GM12878 (cell line): Measurements from ENCODE around the gene ADAM19.

Experiments
- FOXM1 ChIP-seq: IDR thresholded peaks from 2 replicates; pipeline ENCODE4 v1.6.1; 2012; ENCODE audit warnings: low read depth, mild to moderate bottlenecking, inconsistent platforms, low read length, moderate library complexity
- MTA2 ChIP-seq: fragments of 450-650 bp; IDR thresholded peaks from 2 replicates; pipeline ENCODE4 v1.6.1; 2016; ENCODE audit warnings: low read depth, mild to moderate bottlenecking, moderate library complexity
- MYC ChIP-seq: IDR thresholded peaks from 2 replicates; pipeline ENCODE4 v1.6.1; 2011; ENCODE audit warnings: mild to moderate bottlenecking, low read length, moderate library complexity, inconsistent platforms; ENCODE audit not compliant: insufficient read depth, insufficient replicate concordance, insufficient read length, severe bottlenecking
- NR2C1 ChIP-seq: fragments of 450-650 bp; IDR thresholded peaks from 2 replicates; pipeline ENCODE4 v1.6.1; 2017; ENCODE audit warnings: antibody characterized with exemption, mild to moderate bottlenecking, moderate library complexity
- SP1 ChIP-seq: IDR thresholded peaks from one replicate; pipeline ENCODE4 v1.6.1; 2011; ENCODE audit warnings: low read depth, low read length
- ZZZ3 ChIP-seq: IDR thresholded peaks from 2 replicates; pipeline ENCODE4 v1.6.1; 2011; ENCODE audit warnings: low read depth; ENCODE audit not compliant: control insufficient read depth, insufficient read length
- TF ChIP-seq, protein P1 (sequence below): IDR thresholded peaks from 2 replicates; pipeline ENCODE4 v1.6.1; 2011; ENCODE audit warnings: low read depth, low read length, improper control_type of control experiment, borderline replicate concordance
- TF ChIP-seq, protein P2 (sequence below), 3 experiments: IDR thresholded peaks in 2 of 3; conservative IDR thresholded peaks in 1 of 3; 2 replicates each; pipeline ENCODE4 v1.5.1; 2011; ENCODE audit warnings: low read depth in 3 of 3, low read length in 3 of 3, mild to moderate bottlenecking in 3 of 3, control low read depth in 2 of 3, moderate library complexity in 2 of 3, inconsistent platforms in 1 of 3, mixed read lengths in 1 of 3; ENCODE audit not compliant: control insufficient read depth in 2 of 3, insufficient read depth in 1 of 3; ENCODE audit errors: extremely low read depth in 1 of 3
- TF ChIP-seq, protein P3 (sequence below): fragments of 450-650 bp; IDR thresholded peaks from 2 replicates; pipeline ENCODE4 v1.6.1; 2014; ENCODE audit warnings: mild to moderate bottlenecking

- TF ChIP-seq, protein P1, sequence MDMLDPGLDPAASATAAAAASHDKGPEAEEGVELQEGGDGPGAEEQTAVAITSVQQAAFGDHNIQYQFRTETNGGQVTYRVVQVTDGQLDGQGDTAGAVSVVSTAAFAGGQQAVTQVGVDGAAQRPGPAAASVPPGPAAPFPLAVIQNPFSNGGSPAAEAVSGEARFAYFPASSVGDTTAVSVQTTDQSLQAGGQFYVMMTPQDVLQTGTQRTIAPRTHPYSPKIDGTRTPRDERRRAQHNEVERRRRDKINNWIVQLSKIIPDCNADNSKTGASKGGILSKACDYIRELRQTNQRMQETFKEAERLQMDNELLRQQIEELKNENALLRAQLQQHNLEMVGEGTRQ, result no peak
- TF ChIP-seq MYC, result no peak
- no peak for TF ChIP-seq SP1
- TF ChIP-seq, protein P2, sequence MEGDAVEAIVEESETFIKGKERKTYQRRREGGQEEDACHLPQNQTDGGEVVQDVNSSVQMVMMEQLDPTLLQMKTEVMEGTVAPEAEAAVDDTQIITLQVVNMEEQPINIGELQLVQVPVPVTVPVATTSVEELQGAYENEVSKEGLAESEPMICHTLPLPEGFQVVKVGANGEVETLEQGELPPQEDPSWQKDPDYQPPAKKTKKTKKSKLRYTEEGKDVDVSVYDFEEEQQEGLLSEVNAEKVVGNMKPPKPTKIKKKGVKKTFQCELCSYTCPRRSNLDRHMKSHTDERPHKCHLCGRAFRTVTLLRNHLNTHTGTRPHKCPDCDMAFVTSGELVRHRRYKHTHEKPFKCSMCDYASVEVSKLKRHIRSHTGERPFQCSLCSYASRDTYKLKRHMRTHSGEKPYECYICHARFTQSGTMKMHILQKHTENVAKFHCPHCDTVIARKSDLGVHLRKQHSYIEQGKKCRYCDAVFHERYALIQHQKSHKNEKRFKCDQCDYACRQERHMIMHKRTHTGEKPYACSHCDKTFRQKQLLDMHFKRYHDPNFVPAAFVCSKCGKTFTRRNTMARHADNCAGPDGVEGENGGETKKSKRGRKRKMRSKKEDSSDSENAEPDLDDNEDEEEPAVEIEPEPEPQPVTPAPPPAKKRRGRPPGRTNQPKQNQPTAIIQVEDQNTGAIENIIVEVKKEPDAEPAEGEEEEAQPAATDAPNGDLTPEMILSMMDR (IDR thresholded peaks at IDR 0.05 in 2 of 3, conservative IDR thresholded peaks at IDR 0.05 in 1 of 3; ENCODE audit: control insufficient read depth in 2 of 3, extremely low read depth in 1 of 3, insufficient read depth in 1 of 3, low read depth in 3 of 3, low read length in 3 of 3), result no peak
- no peak for TF ChIP-seq ZZZ3
- TF ChIP-seq, protein P3, sequence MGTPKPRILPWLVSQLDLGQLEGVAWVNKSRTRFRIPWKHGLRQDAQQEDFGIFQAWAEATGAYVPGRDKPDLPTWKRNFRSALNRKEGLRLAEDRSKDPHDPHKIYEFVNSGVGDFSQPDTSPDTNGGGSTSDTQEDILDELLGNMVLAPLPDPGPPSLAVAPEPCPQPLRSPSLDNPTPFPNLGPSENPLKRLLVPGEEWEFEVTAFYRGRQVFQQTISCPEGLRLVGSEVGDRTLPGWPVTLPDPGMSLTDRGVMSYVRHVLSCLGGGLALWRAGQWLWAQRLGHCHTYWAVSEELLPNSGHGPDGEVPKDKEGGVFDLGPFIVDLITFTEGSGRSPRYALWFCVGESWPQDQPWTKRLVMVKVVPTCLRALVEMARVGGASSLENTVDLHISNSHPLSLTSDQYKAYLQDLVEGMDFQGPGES, result no peak
- TF ChIP-seq FOXM1, result no peak
- TF ChIP-seq NR2C1, result no peak
- TF ChIP-seq MTA2, result no peak
These were observed 88.7 kb downstream of the ADAM19 start for GRCh38 chr5:157486861-157487260.
